Skeletal muscle satellite cell (primary cell): ENCODE results near the gene ABCD2. TPM values are rescaled to one million over a fixed set of nuclear protein-coding genes. Genes with fewer than 3 reads are reported as not detected.
A peak's percentile ranks its signal among the peaks of the same experiment; 100 is the strongest.

Experiments used
- H3K27me3 ChIP-seq: 2 replicates; pipeline ENCODE4 v1.7.0; 2013; ENCODE audit warnings: low read length; ENCODE audit not compliant: control insufficient read depth, insufficient read depth
- H3K36me3 ChIP-seq: 2 replicates; pipeline ENCODE4 v1.7.0; 2013; ENCODE audit warnings: mild to moderate bottlenecking, control low read depth, low read length; ENCODE audit not compliant: insufficient read depth
- H3K4me1 ChIP-seq: 2 replicates; pipeline ENCODE4 v1.7.0; 2013; ENCODE audit warnings: low read length; ENCODE audit not compliant: control insufficient read depth, insufficient read depth
- H3K4me2 ChIP-seq: 2 replicates; pipeline ENCODE4 v1.7.0; 2013; ENCODE audit warnings: mild to moderate bottlenecking, low read length
- H3K4me3 ChIP-seq: 2 replicates; pipeline ENCODE4 v1.7.0; 2013; ENCODE audit warnings: low read length
- H3K9ac ChIP-seq: 2 replicates; pipeline ENCODE4 v1.7.0; 2013; ENCODE audit warnings: mild to moderate bottlenecking, low read depth, low read length, moderate library complexity
- H3K9me3 ChIP-seq: replicated peaks from 2 replicates; pipeline ENCODE4 v1.7.0; 2013; ENCODE audit warnings: mild to moderate bottlenecking, control low read depth, low read length
- total RNA-seq: library from RNA; depleted of rRNA; stranded (reverse); fragments of >200 nt; gene quantifications from 2 replicates; pipeline ENCODE4 v1.2.3, GENCODE V29; 2012; rRNA removed

The ABCD2 gene
- total RNA-seq, result under 0.01 TPM in 2 replicates

GRCh38 chr12:39619660-39620433 is at the start of gene ABCD2:
Gene ABCD2 (minus strand): TSS chr12:39619803. CDS start chr12:39619615, 188 bp downstream.
- peaks cover 5% of the 10 kb centered on the region for H3K4me1 ChIP-seq
- no peaks in the 10 kb centered on the region for H3K9me3 ChIP-seq
- H3K4me3 ChIP-seq, result peak within 1 kb of the TSS; percentile 70
- peak within 1 kb of the TSS; percentile 66 for H3K9ac ChIP-seq
- no peaks in the 10 kb centered on the region for H3K36me3 ChIP-seq
- peak within 1 kb of the TSS; percentile 88 for H3K4me2 ChIP-seq
- H3K27me3 ChIP-seq, result no peaks in the 10 kb centered on the region

- H3K9ac ChIP-seq, result no peak overlapping the region
- H3K4me1 ChIP-seq, result no peaks in the 10 kb centered on the region
- no peak overlapping the region for H3K4me3 ChIP-seq
- no peaks in the 10 kb centered on the region for H3K27me3 ChIP-seq
- no peaks in the 10 kb centered on the region for H3K36me3 ChIP-seq
- H3K9me3 ChIP-seq, result no peaks in the 10 kb centered on the region
- H3K4me2 ChIP-seq, result no peak overlapping the region
These were observed 40.5 kb upstream of the ABCD2 start for GRCh38 chr12:39660101-39660500.

GRCh38 chr12:39647383-39647782 is 27.8 kb upstream of the ABCD2 start:
- no peaks in the 10 kb centered on the region for H3K27me3 ChIP-seq
- H3K36me3 ChIP-seq, result no peaks in the 10 kb centered on the region
- H3K4me3 ChIP-seq, result no peak overlapping the region
- H3K9me3 ChIP-seq, result no peaks in the 10 kb centered on the region
- H3K4me2 ChIP-seq, result no peak overlapping the region
- H3K9ac ChIP-seq, result no peak overlapping the region
- H3K4me1 ChIP-seq, result no peaks in the 10 kb centered on the region

- no peaks in the 10 kb centered on the region for H3K27me3 ChIP-seq
- no peak overlapping the region for H3K9ac ChIP-seq
- H3K9me3 ChIP-seq, result no peaks in the 10 kb centered on the region
- H3K4me2 ChIP-seq, result no peak overlapping the region
- H3K4me3 ChIP-seq, result no peak overlapping the region
- H3K36me3 ChIP-seq, result no peaks in the 10 kb centered on the region
- H3K4me1 ChIP-seq, result no peaks in the 10 kb centered on the region
These were observed 27.4 kb upstream of the ABCD2 start for GRCh38 chr12:39646963-39647362.

- H3K36me3 ChIP-seq, result no peaks in the 10 kb centered on the region
- no peaks in the 10 kb centered on the region for H3K4me1 ChIP-seq
- H3K27me3 ChIP-seq, result no peaks in the 10 kb centered on the region
- H3K4me3 ChIP-seq, result no peak overlapping the region
- H3K9me3 ChIP-seq, result no peaks in the 10 kb centered on the region
- H3K9ac ChIP-seq, result no peak overlapping the region
- no peak overlapping the region for H3K4me2 ChIP-seq
These were observed 23.4 kb upstream of the ABCD2 start for GRCh38 chr12:39643052-39643451.

- Histone ChIP-seq H3K4me1 (no peaks in the 10 kb centered on the region), H3K9ac (no peak overlapping the region), H3K27me3 (no peaks in the 10 kb centered on the region), H3K4me3 (no peak overlapping the region), H3K9me3 (no peaks in the 10 kb centered on the region), H3K36me3 (no peaks in the 10 kb centered on the region), H3K4me2 (no peak overlapping the region)
These were observed 19.2 kb upstream of the ABCD2 start for GRCh38 chr12:39638840-39639239.

GRCh38 chr12:39638178-39638577 is 18.6 kb upstream of the ABCD2 start:
- Histone ChIP-seq H3K4me2 (no peak overlapping the region), H3K9ac (no peak overlapping the region), H3K4me3 (no peak overlapping the region), H3K4me1 (no peaks in the 10 kb centered on the region), H3K27me3 (no peaks in the 10 kb centered on the region), H3K9me3 (no peaks in the 10 kb centered on the region), H3K36me3 (no peaks in the 10 kb centered on the region)

GRCh38 chr12:39632670-39633069 is 13.1 kb upstream of the ABCD2 start:
- no peak overlapping the region for H3K4me2 ChIP-seq
- no peaks in the 10 kb centered on the region for H3K4me1 ChIP-seq
- no peak overlapping the region for H3K4me3 ChIP-seq
- no peak overlapping the region for H3K9ac ChIP-seq
- H3K9me3 ChIP-seq, result no peaks in the 10 kb centered on the region
- no peaks in the 10 kb centered on the region for H3K36me3 ChIP-seq
- H3K27me3 ChIP-seq, result no peaks in the 10 kb centered on the region

GRCh38 chr12:39628836-39629235 is 9.2 kb upstream of the ABCD2 start:
- H3K36me3 ChIP-seq, result no peaks in the 10 kb centered on the region
- H3K4me3 ChIP-seq, result no peak overlapping the region
- H3K4me2 ChIP-seq, result no peak overlapping the region
- no peaks in the 10 kb centered on the region for H3K9me3 ChIP-seq
- H3K4me1 ChIP-seq, result no peaks in the 10 kb centered on the region
- no peak overlapping the region for H3K9ac ChIP-seq
- no peaks in the 10 kb centered on the region for H3K27me3 ChIP-seq

GRCh38 chr12:39627914-39628313 is 8.3 kb upstream of the ABCD2 start:
- H3K4me1 ChIP-seq, result no peaks in the 10 kb centered on the region
- no peak overlapping the region for H3K4me3 ChIP-seq
- H3K9me3 ChIP-seq, result no peaks in the 10 kb centered on the region
- no peak overlapping the region for H3K9ac ChIP-seq
- H3K36me3 ChIP-seq, result no peaks in the 10 kb centered on the region
- no peaks in the 10 kb centered on the region for H3K27me3 ChIP-seq
- H3K4me2 ChIP-seq, result no peak overlapping the region

- H3K36me3 ChIP-seq, result no peaks in the 10 kb centered on the region
- H3K4me1 ChIP-seq, result no peaks in the 10 kb centered on the region
- H3K4me2 ChIP-seq, result no peak overlapping the region
- no peak overlapping the region for H3K9ac ChIP-seq
- H3K4me3 ChIP-seq, result no peak overlapping the region
- H3K9me3 ChIP-seq, result no peaks in the 10 kb centered on the region
- no peaks in the 10 kb centered on the region for H3K27me3 ChIP-seq
These were observed 6.6 kb upstream of the ABCD2 start for GRCh38 chr12:39626033-39626814.
